Ishikawa (cell line): Measurements from ENCODE around the gene OVOL2.

ENCODE experiments used
- CEBPB ChIP-seq: IDR thresholded peaks from 2 replicates; pipeline ENCODE4 v1.6.1; 2012
- CREB1 ChIP-seq: IDR thresholded peaks from 2 replicates; pipeline ENCODE4 v1.6.1; 2012; ENCODE audit warnings: low read depth
- EGR1 ChIP-seq: IDR thresholded peaks from 2 replicates; pipeline ENCODE4 v1.6.1; 2012
- EP300 ChIP-seq: IDR thresholded peaks from 2 replicates; pipeline ENCODE4 v1.6.1; 2012; ENCODE audit warnings: borderline replicate concordance
- FOXM1 ChIP-seq: IDR thresholded peaks from 2 replicates; pipeline ENCODE4 v1.6.1; 2012; ENCODE audit warnings: low read depth, borderline replicate concordance
- MAX ChIP-seq: IDR thresholded peaks from 2 replicates; pipeline ENCODE4 v1.6.1; 2012
- NFIC ChIP-seq: IDR thresholded peaks from 2 replicates; pipeline ENCODE4 v1.6.1; 2012
- RAD21 ChIP-seq: IDR thresholded peaks from 2 replicates; pipeline ENCODE4 v1.6.1; 2012; ENCODE audit warnings: low read depth
- TAF1 ChIP-seq: IDR thresholded peaks from 2 replicates; pipeline ENCODE4 v1.6.1; 2012; ENCODE audit warnings: low read depth, mild to moderate bottlenecking
- TCF12 ChIP-seq: IDR thresholded peaks from 2 replicates; pipeline ENCODE4 v1.6.1; 2012; ENCODE audit warnings: low read depth
- TEAD4 ChIP-seq: IDR thresholded peaks from 2 replicates; pipeline ENCODE4 v1.6.1; 2012
- YY1 ChIP-seq: IDR thresholded peaks from 2 replicates; pipeline ENCODE4 v1.6.1; 2012; ENCODE audit warnings: low read depth
- ZBTB7A ChIP-seq: IDR thresholded peaks from 2 replicates; pipeline ENCODE4 v1.6.1; 2012; ENCODE audit warnings: low read depth
- TF ChIP-seq, protein P1 (sequence below): IDR thresholded peaks from 2 replicates; pipeline ENCODE4 v1.6.1; 2012
- TF ChIP-seq, protein P2 (sequence below): IDR thresholded peaks from 2 replicates; pipeline ENCODE4 v1.6.1; 2012; ENCODE audit warnings: low read depth, mild to moderate bottlenecking

Gene OVOL2

DNA sequence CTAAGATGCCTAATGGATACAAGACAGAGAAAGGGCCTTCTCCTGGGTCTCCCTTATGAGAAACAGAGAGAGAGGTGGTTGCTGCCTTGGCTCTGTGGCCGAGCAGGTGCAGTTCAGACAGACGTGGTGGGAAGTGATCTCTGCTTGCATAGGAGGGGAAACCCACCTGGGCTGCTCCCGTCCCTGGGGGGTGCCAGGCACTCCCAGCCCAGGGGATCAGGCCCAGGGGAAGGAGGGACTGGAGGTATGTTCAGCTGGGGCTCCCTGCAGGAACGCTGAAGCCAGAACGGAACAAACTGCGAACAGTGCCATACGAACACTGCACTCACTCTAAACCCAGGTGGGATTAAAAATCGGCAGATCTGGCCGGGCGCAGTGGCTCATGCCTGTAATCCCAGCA lies 35.7 kb upstream of the OVOL2 start:
- TF ChIP-seq EGR1: no peak
- no peak for TF ChIP-seq CEBPB
- TF ChIP-seq NFIC: no peak

GRCh38 chr20:18092890-18093289 lies 35.2 kb upstream of the OVOL2 start:
- TF ChIP-seq FOXM1 (no peak), MAX (no peak), CEBPB (no peak), TAF1 (no peak)
- TF ChIP-seq, protein P1, sequence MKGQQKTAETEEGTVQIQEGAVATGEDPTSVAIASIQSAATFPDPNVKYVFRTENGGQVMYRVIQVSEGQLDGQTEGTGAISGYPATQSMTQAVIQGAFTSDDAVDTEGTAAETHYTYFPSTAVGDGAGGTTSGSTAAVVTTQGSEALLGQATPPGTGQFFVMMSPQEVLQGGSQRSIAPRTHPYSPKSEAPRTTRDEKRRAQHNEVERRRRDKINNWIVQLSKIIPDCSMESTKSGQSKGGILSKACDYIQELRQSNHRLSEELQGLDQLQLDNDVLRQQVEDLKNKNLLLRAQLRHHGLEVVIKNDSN: no peak

- TF ChIP-seq, protein P2, sequence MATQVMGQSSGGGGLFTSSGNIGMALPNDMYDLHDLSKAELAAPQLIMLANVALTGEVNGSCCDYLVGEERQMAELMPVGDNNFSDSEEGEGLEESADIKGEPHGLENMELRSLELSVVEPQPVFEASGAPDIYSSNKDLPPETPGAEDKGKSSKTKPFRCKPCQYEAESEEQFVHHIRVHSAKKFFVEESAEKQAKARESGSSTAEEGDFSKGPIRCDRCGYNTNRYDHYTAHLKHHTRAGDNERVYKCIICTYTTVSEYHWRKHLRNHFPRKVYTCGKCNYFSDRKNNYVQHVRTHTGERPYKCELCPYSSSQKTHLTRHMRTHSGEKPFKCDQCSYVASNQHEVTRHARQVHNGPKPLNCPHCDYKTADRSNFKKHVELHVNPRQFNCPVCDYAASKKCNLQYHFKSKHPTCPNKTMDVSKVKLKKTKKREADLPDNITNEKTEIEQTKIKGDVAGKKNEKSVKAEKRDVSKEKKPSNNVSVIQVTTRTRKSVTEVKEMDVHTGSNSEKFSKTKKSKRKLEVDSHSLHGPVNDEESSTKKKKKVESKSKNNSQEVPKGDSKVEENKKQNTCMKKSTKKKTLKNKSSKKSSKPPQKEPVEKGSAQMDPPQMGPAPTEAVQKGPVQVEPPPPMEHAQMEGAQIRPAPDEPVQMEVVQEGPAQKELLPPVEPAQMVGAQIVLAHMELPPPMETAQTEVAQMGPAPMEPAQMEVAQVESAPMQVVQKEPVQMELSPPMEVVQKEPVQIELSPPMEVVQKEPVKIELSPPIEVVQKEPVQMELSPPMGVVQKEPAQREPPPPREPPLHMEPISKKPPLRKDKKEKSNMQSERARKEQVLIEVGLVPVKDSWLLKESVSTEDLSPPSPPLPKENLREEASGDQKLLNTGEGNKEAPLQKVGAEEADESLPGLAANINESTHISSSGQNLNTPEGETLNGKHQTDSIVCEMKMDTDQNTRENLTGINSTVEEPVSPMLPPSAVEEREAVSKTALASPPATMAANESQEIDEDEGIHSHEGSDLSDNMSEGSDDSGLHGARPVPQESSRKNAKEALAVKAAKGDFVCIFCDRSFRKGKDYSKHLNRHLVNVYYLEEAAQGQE: no peak
- no peak for TF ChIP-seq FOXM1
Measured at GRCh38 chr20:18091623-18092022, 33.9 kb upstream of the OVOL2 start.

- TF ChIP-seq TAF1: no peak
- no peak for TF ChIP-seq RAD21
- no peak for TF ChIP-seq FOXM1
- TF ChIP-seq, protein P1: no peak
- no peak for TF ChIP-seq TEAD4
- no peak for TF ChIP-seq EGR1
- TF ChIP-seq EP300: no peak
- TF ChIP-seq ZBTB7A: no peak
- no peak for TF ChIP-seq NFIC
- TF ChIP-seq YY1: no peak
- TF ChIP-seq, protein P2: no peak
- no peak for TF ChIP-seq CREB1
- no peak for TF ChIP-seq CEBPB
- TF ChIP-seq TCF12: no peak
- TF ChIP-seq MAX: no peak
Measured at GRCh38 chr20:18090477-18090876, 32.8 kb upstream of the OVOL2 start.

- no peak for TF ChIP-seq ZBTB7A
- no peak for TF ChIP-seq TAF1
- no peak for TF ChIP-seq CEBPB
- TF ChIP-seq TCF12: no peak
- no peak for TF ChIP-seq EGR1
- TF ChIP-seq NFIC: no peak
- TF ChIP-seq FOXM1: no peak
- TF ChIP-seq, protein P2: no peak
- TF ChIP-seq RAD21: no peak
- TF ChIP-seq EP300: no peak
- TF ChIP-seq, protein P1: no peak
- no peak for TF ChIP-seq YY1
Measured at GRCh38 chr20:18090044-18090443, 32.3 kb upstream of the OVOL2 start.
